GM18498 (cell line): ENCODE data around the gene PSKH1.

Experiments
- ATAC-seq: cut with Tn5 transposase; IDR thresholded peaks from one replicate; pipeline ENCODE4 v1.9.1; 2021; ENCODE audit warnings: mild to moderate bottlenecking, moderate library complexity; ENCODE audit not compliant: unreplicated experiment

The PSKH1 gene

GRCh38 chr16:67864594-67864993, 28.5 kb upstream of the PSKH1 start:
- ATAC-seq, result no peak

- ATAC-seq, result no peak
These were observed 27.7 kb upstream of the PSKH1 start for GRCh38 chr16:67865318-67865717.

GRCh38 chr16:67868290-67868689, 24.8 kb upstream of the PSKH1 start:
- ATAC-seq, result no peak

DNA sequence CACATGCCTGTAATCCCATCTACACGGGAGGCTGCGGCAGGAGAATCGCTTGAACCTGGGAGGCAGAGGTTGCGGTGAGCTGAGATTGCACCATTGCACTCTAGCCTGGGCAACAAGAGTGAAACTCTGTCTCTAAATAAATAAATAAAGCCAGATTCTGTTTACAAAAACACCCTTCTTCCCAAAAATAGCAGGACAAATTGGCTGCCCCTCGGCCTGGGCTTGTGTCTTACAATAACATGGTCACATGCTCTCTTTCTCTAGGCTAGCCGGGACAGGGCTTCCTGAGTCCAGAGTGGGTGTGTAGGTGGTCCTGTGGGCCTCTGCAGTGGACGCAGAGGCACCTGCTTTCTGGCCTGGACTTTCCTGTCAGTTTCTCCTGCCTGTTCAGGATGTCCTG, 23.4 kb upstream of the PSKH1 start:
- ATAC-seq, result no peak

DNA sequence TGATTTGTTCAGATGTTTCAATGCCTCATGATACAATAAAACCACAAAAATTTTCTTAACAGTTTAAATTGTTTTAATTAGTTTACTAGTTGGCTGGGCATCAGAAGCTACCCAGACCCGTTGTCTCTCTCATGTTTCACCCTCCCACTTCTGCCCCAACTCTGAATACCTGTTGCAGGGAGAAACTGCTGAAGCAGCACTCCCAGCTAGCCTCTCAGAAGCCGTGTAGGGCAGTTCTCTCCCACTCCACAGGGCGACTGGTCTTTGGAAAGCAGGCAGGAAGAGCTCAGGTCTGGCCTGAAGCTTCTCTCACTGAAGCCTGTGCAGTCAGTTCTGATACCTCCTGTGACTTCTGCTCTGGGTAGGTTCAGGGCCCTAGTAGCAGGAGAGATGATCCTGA, 21.8 kb upstream of the PSKH1 start:
- no peak for ATAC-seq

GRCh38 chr16:67872131-67872630, 20.9 kb upstream of the PSKH1 start:
- ATAC-seq, result no peak

DNA sequence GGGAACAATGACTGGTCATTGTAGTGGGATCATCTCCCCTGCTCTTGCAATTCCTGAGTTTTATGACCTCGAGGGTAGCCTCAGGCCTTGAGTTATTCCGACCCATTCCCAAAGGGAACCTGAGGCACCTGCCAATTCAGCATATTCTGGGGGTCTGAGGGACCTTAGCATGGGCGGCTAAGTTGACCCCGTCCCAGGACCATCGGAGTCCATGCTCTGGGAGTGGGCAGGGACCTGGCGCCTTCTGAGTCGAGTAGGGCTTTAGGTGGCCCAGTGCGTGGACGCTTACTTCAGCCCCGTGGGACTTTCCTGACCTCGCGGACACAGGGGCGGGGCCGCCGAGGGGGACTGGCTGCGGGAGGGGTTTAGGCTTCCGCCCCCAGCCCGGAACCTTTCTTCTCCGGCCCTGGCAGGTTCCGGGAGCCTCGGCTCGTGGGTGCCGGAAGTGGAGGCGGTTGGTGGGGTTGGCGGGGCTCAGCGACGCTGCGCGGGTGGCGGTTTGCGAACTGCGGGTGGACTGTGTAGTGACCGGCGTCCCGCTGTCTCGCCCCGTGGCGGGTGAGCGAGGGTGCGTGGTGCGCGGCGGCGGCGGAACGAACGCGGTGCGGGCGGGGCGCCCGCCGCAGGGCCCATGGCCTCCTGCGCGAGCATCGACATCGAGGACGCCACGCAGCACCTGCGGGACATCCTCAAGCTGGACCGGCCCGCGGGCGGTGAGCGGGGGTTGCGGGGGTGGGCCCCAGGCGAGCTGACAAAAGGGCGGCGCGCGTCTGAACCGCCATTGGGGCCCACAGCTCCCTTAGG, 20.2 kb upstream of the PSKH1 start, which contains the start of gene EDC4:
TSS of gene EDC4 (plus strand) at position 422 of the 804 bp plus-strand sequence. CDS start at position 632, 210 bp downstream.
- peak; percentile 83 for ATAC-seq

DNA sequence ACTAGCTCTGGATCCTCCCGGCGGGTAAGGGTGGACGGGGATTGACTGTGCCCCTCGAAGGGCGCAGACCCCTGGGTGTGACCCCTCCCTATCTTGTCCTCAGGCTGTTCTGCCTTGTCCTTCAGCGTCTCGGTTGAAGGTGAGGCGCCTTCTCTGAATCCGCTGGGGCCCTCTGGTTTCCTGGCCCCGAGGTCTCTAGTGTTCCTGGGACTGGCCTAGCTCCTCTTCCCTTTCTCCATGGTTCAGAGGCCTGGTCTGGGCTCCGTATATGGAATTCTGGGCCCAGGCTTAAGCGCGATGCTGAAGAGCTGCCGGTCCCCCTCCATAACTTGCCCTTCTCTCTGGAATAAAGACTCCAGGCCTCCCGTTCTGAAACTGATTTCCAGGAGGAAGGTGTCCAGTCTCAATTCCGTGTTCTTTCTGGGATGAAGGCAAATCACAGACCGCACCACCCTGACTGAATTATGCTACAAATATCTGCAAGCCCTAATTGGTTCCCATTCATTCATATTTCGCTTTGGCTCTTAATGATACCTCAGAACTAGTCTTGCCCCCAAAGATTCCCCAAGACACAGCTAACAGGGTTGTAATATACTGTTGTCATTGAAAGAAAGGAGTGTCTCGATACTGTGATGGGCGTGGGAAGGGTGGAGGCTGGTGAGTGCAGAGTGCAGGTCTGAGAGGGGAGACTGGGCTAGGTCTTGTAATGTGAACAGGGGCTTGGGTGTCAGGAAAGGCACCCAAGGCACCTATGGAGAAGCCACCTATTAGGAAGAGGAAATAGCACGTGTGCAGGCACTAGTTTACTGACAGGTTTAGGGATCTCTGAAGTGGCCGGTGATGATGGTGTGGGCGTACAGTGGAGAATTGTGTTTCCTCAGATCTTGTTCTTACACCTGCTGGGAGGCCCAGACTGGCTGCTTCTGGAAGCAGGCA, 19.4 kb upstream of the PSKH1 start:
- no peak for ATAC-seq

DNA sequence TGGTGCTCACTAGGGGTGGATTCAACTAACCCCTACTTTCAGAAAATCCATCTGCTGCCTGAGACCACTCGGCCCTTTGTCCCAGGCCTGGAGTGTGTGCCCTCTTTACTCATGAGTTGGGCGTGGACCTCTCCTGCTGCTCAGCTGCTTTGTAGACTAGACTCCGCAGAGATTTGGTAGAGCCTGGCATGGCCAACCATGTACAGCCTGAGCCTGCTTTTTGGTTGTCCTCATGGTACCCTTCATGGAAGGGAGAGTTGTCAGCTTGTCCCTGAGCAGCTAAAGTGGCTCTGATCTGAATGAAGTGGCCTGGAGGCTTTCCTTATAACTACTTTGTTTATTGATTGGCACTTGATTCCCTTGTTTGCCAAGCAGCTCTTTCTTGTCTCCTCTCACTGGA, 18.7 kb upstream of the PSKH1 start:
- ATAC-seq, result no peak

DNA sequence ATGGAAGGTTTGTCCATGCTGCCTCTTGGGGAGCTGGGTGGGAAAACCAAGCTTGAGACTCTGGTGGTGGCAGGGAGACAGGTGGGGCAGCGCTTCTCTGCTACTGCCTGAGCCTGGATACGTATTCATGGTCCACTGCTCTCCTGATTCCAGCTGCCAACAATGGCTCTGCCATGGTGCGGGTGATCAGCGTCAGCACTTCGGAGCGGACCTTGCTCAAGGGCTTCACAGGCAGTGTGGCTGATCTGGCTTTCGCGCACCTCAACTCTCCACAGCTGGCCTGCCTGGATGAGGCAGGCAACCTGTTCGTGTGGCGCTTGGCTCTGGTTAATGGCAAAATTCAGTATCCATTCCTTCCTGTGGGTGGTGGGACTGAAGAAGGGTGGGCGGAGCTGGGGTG, 16.0 kb upstream of the PSKH1 start:
- ATAC-seq, result no peak

- no peak for ATAC-seq
These were observed 14.8 kb upstream of the PSKH1 start for GRCh38 chr16:67878232-67878631.

DNA sequence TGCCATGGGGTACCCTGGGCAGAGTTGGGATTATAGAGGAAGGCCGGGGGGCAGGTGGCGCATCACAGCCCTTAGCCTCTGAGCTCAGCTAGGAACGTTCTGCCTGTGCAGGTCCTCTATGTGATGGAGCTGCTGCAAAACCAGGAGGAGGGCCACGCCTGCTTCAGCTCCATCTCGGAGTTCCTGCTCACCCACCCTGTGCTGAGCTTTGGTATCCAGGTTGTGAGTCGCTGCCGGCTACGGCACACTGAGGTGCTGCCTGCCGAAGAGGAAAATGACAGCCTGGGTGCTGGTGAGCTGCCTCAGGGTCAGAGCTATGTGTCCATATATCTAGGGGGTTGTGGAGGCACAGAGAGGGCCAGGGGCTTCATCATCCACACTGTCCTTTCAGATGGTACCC, 14.2 kb upstream of the PSKH1 start:
- no peak for ATAC-seq

GRCh38 chr16:67879462-67879861, 13.6 kb upstream of the PSKH1 start:
- ATAC-seq, result no peak

DNA sequence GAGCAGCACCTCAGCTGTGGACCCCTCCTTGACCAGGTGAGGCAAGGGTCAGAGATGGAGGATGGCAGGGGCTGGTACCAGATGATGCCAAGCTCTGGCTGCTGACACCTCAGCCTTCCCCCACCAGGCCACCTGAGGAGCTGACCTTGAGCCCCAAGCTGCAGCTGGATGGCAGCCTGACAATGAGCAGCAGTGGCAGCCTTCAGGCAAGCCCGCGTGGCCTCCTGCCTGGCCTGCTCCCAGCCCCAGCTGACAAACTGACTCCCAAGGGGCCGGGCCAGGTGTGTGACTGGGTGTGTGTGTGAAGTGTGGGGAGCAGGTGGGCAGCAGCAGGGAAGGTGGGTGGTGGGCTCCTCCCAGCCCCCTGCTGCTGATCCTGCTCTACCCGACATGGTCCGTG, 13.1 kb upstream of the PSKH1 start:
- ATAC-seq, result no peak

DNA sequence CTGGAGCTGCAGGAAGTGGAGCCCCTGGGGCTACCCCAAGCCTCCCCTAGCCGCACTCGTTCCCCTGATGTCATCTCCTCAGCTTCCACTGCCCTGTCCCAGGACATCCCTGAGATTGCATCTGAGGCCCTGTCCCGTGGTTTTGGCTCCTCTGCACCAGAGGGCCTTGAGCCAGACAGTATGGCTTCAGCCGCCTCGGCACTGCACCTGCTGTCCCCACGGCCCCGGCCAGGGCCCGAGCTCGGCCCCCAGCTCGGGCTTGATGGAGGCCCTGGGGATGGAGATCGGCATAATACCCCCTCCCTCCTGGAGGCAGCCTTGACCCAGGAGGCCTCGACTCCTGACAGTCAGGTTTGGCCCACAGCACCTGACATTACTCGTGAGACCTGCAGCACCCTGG, 12.5 kb upstream of the PSKH1 start:
- no peak for ATAC-seq

DNA sequence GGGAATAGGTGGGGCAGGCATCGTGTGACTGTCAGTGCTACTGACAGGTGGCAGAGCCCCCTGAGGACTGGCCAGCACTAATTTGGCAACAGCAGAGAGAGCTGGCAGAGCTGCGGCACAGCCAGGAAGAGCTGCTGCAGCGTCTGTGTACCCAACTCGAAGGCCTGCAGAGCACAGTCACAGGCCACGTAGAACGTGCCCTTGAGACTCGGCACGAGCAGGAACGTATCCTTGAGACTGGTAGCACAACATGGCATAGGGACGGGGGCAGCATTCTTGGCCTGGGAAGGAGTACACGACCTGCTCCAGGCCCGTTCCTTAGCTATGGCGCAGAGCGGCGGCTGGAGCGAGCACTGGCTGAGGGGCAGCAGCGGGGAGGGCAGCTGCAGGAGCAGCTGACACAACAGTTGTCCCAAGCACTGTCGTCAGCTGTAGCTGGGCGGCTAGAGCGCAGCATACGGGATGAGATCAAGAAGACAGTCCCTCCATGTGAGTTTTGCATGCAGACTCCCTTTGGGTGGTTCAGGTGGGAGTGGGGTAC, 11.4 kb upstream of the PSKH1 start:
- no peak for ATAC-seq

DNA sequence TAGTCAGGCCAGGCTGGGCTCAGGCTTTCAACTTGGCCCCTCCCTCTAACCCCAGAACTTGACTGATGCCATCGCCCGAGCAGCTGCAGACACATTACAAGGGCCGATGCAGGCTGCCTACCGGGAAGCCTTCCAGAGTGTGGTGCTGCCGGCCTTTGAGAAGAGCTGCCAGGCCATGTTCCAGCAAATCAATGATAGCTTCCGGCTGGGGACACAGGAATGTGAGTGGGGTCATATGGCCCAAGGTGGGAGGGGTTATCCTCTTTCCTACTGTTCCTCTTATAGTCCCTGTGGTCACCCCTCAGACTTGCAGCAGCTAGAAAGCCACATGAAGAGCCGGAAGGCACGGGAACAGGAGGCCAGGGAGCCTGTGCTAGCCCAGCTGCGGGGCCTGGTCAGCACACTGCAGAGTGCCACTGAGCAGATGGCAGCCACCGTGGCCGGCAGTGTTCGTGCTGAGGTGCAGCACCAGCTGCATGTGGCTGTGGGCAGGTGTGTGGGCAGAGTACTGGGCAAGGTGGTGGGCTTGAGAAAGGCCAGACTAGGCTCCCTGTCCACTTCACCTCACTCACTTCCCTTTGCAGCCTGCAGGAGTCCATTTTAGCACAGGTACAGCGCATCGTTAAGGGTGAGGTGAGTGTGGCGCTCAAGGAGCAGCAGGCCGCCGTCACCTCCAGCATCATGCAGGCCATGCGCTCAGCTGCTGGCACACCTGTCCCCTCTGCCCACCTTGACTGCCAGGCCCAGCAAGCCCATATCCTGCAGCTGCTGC, 10.5 kb upstream of the PSKH1 start:
- no peak for ATAC-seq

GRCh38 chr16:67883146-67883871, 9.7 kb upstream of the PSKH1 start:
- no peak for ATAC-seq

GRCh38 chr16:67883872-67884261, 9.2 kb upstream of the PSKH1 start:
- no peak for ATAC-seq

DNA sequence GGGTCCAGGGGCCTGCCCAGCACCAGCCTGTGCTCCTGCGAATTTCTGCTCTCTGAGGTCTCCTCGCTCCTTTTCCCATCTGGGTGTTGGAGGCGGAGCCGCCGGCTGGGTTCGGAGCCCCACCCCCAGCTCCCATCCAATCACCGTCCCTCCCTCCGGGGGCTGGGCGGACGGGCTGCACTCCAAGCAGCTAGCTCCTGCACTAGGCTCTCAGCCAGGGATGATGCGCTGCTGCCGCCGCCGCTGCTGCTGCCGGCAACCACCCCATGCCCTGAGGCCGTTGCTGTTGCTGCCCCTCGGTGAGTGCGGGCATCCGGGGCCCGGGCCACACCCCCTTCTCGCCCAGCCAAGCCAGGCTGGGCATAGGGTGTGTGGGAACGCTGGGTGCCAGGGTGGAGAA, 8.4 kb upstream of the PSKH1 start, which contains the start of gene NRN1L:
TSS of gene NRN1L (plus strand) at position 202 of the 400 bp plus-strand sequence. CDS start at position 221, 19 bp downstream.
- no peak for ATAC-seq
